GM12891 (cell line): ENCODE measurements around the gene IMP3.

Experiments
- POLR2A ChIP-seq: IDR thresholded peaks from 2 replicates; pipeline ENCODE4 v1.6.1; 2011; ENCODE audit warnings: low read depth, low read length, control low read depth
- POLR2AphosphoS5 ChIP-seq: IDR thresholded peaks from 2 replicates; pipeline ENCODE4 v1.6.1; 2011; ENCODE audit warnings: low read depth, low read length, control low read depth
- TAF1 ChIP-seq: IDR thresholded peaks from 2 replicates; pipeline ENCODE4 v1.6.1; 2011; ENCODE audit warnings: low read depth, low read length, control low read depth

GRCh38 chr15:75648156-75649000 lies 8.4 kb upstream of the IMP3 start:
- TF ChIP-seq POLR2A, result no peak
- TF ChIP-seq POLR2AphosphoS5, result no peak
- TF ChIP-seq TAF1, result no peak
